Gastroesophageal sphincter (tissue), 2 donors: ENCODE measurements around the gene RASL12.
A peak's percentile ranks its signal among the peaks of the same experiment; 100 is the strongest.

Experiments used
- POLR2A ChIP-seq, 2 donors: fragments of 450-650 bp; IDR thresholded peaks; one replicate each; pipeline ENCODE4 v1.6.1; 2017; ENCODE audit warnings: antibody characterized with exemption in 2 of 2, mild to moderate bottlenecking in 2 of 2, moderate library complexity in 1 of 2
- POLR2AphosphoS5 ChIP-seq: sonication (generic); formaldehyde crosslinking; IDR thresholded peaks from one replicate; pipeline ENCODE4 v1.6.1; 2017; ENCODE audit warnings: antibody characterized with exemption

GRCh38 chr15:65067645-65068402 lies at the start of gene RASL12:
- TF ChIP-seq POLR2AphosphoS5 (no peak), POLR2A (IDR thresholded peaks at IDR 0.05) (peak; percentile 76 to 83)
